Measurements from ENCODE around the gene CD7.
A peak's percentile ranks its signal among the peaks of the same experiment; 100 is the strongest.

The CD7 gene

DNA sequence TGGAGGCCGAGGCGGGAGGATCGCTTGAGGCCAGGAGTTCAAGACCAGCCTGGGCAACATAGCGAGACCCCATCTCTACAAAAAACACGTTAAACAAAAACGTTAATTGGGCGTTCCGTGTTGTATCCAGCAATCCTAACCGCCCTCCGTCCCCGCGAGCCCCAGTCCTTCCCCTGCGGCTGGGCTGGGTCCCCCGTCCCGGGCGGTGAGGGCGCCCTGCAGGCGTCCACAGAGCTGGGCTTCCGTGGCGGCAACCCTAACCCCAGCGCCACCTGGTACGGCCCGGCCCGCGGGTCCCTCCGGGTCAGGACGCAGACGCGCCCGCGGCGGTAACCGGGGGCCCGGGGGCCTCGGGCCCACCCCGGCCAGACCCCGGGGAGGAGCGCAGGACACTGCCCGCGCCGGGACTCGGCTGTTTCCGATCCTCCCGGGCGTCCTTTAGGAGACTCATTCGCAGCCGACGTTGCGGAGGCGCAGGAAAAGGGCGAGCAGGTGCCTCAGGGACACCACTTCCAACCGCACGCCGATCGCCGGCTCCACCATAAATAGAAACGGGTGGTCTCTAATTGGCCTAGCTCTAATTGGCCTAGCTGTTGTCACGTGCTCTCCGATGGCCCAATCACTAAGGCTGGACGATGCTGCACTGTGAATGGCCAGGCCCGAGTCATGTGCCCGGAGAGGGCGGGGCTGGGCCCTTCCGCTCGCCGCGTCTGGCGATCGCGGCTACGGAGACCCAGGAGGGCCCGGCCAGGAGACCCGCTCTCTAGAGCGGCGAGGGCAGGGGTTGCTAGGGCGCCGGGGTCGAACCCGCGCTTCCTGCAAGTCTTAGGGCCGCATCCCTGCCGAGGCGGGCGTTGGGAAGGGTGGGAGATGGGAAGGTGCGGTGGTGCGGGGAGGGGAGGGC lies 24.9 kb downstream of the CD7 start:
- H3K27ac Mint-ChIP-seq, result peak overlapping the region; percentile 84

DNA sequence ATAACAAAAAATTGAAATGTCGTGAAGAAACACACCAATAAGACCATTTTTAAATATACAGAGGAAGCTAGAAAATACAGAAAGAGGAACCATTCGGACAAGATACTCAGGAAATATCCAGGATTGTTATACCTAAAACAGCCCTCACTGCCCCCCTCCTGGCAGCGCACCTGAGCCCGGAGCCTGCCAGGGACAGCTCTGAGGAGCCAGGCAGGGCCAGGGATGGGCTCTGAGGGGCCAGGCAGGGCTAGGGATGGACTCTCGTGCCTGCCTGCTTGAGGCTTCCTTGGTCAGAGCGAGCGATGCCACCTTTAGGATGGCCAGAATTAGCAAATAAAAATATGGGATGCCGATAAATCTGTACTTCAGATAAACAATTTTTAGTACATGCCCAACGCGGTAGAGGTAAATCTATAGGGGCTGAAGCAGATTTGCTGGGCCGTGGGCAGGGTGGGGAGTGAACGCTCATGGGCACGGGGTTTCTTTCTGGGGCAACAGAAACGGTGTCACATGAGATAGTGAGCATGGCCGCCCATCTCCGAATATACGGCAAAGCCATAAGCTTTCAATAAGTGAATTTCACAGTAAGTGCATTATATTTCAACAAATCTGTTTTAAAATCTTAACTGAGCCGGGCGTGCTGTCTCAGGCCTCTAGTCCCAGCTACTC lies 25.7 kb downstream of the CD7 start:
- Mint-ChIP-seq H3K36me3 (ENCODE audit: low read depth) (no peaks in the 10 kb centered on the region), H3K9me3 (no peaks in the 10 kb centered on the region), H3K4me1 (ENCODE audit: low read depth) (peaks cover 48% of the 10 kb centered on the region), H3K27me3 (no peaks in the 10 kb centered on the region), H3K4me3 (peak overlapping the region; percentile 79), H3K27ac (peak overlapping the region; percentile 88)

More for the DNA sequence above, 24.9 kb downstream of the CD7 start:
- Mint-ChIP-seq H3K4me1 (ENCODE audit: low read depth) (peaks cover 51% of the 10 kb centered on the region), H3K27me3 (no peaks in the 10 kb centered on the region), H3K36me3 (ENCODE audit: low read depth) (no peaks in the 10 kb centered on the region), H3K9me3 (no peaks in the 10 kb centered on the region), H3K4me3 (peak overlapping the region; percentile 81)

DNA sequence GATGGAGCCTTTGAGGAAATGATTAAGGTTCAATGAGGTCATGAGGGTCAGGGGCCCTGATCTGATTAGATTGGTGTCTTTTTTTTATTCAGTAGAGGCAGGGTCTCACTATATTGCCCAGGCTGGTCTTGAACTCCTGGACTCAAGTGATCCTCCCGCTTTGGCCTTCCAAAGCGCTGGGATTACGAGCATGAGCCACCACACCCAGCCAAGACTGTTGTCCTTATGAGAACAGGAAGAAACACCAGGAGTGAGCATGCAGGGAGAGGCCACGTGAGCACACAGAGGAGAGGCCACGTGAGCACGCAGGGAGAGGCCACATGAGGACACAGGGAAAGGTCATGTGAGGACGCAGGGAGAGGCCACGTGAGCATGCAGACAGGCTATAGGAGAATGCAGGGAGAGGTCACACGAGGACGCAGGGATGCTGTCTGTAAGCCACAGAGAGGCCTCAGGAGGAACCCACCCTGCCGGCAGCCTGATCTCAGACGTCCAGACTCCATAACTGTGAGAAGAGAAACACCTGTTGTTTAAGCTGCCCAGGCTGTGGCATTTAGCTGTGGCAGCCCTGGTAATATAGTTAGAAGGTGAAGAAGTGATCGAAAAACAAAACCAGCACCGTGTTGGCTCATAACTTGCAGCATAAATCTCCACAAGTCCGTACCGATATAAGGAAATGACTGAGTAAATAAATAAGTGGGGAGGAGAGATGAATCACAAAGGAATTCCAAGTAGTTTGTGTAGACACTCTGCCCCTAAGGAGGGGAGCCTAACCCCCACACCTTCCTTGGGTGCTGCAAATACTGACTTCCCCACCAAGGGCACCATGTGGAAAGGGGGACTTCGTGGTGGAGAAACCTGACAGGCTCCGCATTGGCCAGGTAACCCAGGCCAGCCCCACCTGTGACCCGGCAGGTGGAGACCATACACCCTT lies 29.3 kb downstream of the CD7 start:
- H3K36me3 Mint-ChIP-seq (ENCODE audit: low read depth), result no peaks in the 10 kb centered on the region
- H3K4me1 Mint-ChIP-seq (ENCODE audit: low read depth), result peaks cover 31% of the 10 kb centered on the region
- H3K9me3 Mint-ChIP-seq, result no peaks in the 10 kb centered on the region
- no peak overlapping the region for H3K4me3 Mint-ChIP-seq
- H3K27ac Mint-ChIP-seq, result no peak overlapping the region
- H3K27me3 Mint-ChIP-seq, result no peaks in the 10 kb centered on the region

DNA sequence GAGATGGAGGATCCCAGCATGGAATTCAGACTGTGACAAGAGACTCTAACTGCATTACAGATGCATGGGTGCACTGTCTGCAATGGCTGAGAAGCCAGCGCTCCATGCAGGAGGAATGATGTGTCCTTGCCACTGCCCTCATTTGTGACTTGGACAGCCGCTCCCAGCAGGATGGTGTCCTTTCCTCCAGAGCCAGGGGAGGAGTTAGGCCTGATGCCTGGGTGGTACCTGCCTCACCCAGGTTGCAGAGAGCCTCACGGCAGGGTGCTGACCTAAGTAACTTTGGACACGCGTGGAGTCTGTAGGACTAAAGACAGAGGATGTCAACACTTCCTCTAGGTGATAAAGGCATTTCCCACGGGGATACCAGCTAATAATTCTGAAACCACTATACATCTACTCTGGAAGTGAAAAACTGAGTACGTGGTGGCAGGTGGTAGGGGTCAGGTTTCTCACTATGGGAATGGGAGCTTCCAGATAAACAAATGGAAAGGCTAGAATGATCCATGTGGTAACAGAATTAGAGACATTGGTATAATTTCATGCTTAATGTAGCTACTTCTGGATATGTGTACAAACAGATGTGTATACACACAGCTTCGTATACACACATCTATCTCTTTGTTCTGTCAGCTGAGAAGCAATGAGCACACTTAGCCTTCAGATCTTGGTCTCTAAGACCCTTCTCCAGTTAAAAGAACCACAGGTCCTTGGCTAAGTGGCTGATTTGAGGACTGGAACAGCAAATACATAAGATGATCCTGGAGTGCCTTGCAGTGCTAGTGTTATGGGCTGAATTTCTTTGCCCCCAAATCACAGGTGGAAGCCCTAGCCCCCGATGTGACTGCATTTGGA lies 30.2 kb downstream of the CD7 start:
- H3K27me3 Mint-ChIP-seq, result no peaks in the 10 kb centered on the region
- H3K27ac Mint-ChIP-seq, result no peak overlapping the region
- H3K9me3 Mint-ChIP-seq, result no peaks in the 10 kb centered on the region
- peaks cover 39% of the 10 kb centered on the region for H3K4me1 Mint-ChIP-seq (ENCODE audit: low read depth)
- H3K36me3 Mint-ChIP-seq (ENCODE audit: low read depth), result no peaks in the 10 kb centered on the region
- no peak overlapping the region for H3K4me3 Mint-ChIP-seq

DNA sequence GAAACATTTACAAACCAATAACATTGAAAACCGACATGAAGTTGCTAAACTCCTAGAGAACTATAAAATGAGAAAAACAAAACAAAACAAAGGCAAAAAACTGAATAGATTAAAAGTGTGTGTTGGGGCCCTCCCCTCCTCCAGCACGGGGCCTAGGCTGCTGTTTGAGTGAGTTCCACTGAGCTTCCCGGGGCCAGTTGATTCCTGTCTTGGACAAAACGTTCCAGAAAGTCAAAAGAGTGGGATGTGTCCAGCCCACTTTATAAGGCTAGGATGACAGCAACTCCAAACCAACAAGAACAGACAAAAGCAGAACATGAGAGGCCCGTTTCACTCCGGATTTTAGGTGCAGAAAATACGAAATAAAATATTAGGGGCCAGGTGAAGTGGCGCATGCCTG lies 32.3 kb downstream of the CD7 start:
- H3K9me3 Mint-ChIP-seq, result no peaks in the 10 kb centered on the region

DNA sequence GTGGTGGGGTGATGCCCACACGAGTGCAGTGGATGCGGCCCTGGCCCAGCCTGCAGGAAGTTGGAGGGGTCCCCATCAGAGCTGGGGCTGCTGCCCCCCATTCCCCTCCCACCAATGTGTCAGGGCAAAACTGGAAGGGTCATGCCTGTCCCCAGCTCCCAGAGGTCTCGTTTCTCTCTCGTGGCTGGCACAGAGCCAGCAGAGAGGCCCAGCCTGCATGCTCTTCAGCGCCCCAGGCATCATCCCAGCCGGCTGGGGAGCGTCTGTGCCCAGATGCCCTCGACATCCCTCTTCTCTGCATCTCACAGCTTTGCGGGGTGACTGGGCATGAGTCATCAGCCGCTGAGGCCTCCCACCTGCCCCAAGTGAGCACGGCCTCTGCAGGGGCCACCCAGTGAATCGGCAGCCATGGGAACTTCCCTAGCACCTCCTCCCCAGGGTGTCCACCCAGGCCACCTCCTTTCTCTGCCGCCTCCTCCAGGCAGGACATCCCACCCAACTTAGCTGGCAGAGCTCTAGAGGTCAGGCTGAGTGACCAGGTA lies 34.1 kb downstream of the CD7 start:
- Mint-ChIP-seq H3K36me3 (ENCODE audit: low read depth) (no peaks in the 10 kb centered on the region), H3K4me1 (ENCODE audit: low read depth) (peaks cover 33% of the 10 kb centered on the region), H3K9me3 (no peaks in the 10 kb centered on the region), H3K27me3 (no peaks in the 10 kb centered on the region), H3K27ac (peak overlapping the region; percentile 49), H3K4me3 (peak overlapping the region; percentile 39)

More for the DNA sequence above, 32.3 kb downstream of the CD7 start:
- Mint-ChIP-seq H3K4me3 (no peak overlapping the region), H3K27ac (no peak overlapping the region), H3K36me3 (ENCODE audit: low read depth) (no peaks in the 10 kb centered on the region), H3K4me1 (ENCODE audit: low read depth) (peaks cover 42% of the 10 kb centered on the region), H3K27me3 (no peaks in the 10 kb centered on the region)

DNA sequence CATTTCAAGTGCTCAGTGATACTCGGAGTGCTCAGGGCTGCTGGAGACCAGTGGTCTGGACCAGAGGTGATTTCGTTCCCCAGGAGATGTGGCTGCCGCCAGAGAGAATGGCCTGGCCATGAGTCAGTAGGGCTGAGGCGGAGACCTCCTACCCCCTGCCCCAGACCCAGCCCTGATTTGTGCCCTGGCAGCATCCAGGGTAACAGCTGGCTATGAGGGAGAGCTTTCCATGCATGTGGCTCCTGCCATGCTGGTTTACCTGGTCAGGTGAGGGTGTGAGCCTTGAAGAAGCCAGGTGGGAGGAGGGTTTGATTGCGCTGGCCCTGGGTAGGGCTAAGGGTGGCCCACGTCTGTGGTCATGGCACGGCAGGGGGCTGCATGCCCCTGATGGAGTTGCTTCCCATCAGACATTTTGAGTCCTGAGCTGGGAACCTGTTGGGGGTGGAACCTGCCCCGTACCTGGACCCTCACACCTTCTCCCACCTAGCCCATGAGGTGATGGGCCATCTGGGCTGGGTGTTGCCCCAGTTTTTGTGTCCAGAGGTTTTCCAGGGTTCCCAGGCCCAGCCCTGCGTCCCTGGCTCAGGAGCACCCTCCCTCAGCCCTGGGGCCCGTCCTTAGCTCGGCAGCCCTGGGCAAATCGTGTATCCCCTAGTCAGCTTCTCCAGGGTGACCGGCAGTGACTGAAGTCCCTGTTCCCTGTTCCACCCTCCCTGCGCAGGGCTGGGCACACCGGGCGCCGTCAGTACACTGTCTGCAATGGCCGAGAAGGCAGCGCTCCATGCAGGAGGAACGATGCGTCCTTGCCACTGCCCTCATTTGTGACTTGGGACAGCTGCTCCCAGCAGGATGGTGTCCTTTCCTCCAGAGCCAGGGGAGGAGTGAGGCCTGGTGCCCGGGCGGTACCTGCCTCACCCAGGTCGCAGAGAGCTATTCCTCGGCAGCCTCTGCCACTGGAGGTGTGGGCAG lies 34.9 kb downstream of the CD7 start:
- no peaks in the 10 kb centered on the region for H3K36me3 Mint-ChIP-seq (ENCODE audit: low read depth)
- peaks cover 33% of the 10 kb centered on the region for H3K4me1 Mint-ChIP-seq (ENCODE audit: low read depth)
- H3K27me3 Mint-ChIP-seq, result no peaks in the 10 kb centered on the region
- no peaks in the 10 kb centered on the region for H3K9me3 Mint-ChIP-seq
- no peak overlapping the region for H3K27ac Mint-ChIP-seq
- no peak overlapping the region for H3K4me3 Mint-ChIP-seq

DNA sequence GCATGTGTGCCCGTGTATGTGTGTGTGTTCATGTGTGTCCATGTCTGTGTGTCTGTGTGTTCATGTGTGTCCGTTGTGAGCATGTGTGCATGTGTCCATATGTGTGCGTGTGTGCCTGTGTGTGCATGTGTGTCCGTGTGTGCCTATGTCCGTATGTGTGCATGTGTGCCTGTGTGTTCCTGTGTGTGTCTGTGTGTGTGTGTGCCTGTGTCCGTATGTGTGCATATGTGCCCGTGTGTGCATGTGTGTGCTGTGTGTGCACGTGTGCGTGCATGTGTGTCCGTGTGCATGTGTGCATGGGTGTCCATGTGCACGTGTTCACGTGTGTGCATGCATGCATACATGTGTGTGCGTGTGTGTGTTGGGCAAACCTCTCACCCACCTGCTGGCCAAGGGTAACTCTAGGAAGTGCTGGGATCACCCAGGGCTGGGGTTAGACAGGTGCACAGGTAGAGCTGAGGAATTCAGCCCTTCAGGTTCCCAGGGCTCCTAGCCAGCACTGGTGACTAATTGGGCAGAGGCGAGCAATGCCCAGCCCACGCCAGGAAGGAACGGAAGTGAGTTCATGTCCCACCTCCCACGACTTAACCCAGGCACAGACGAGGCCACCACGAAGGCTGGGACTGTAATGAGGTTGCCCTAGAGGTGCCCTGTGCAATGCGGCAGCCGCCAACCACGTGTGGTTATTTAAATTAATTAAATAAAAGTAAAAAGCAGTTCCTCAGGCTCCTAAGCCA lies 35.7 kb downstream of the CD7 start:
- Mint-ChIP-seq H3K36me3 (ENCODE audit: low read depth) (no peaks in the 10 kb centered on the region), H3K4me1 (ENCODE audit: low read depth) (peaks cover 28% of the 10 kb centered on the region), H3K27ac (no peak overlapping the region), H3K27me3 (no peaks in the 10 kb centered on the region), H3K9me3 (no peaks in the 10 kb centered on the region), H3K4me3 (no peak overlapping the region)

DNA sequence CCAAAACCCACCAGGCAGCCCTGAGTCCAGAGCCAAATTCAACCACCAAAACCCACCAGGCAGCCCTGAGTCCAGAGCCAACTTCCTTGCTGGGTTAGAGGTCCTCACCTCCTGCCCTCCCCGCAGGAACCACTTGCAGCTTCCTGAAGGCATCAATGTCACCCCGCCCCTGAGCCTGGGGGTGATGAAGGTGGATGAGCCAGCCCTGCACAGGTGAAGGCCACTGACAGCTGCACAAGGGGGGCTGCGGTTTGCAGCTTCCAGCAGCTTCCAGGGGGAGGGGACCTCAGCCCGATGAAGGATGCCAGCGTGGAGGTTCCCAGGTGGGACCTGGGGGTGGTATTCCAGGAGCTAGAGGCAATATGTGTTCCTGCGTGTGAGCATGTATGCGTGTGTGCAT lies 36.3 kb downstream of the CD7 start:
- peaks cover 28% of the 10 kb centered on the region for H3K4me1 Mint-ChIP-seq (ENCODE audit: low read depth)
- no peaks in the 10 kb centered on the region for H3K9me3 Mint-ChIP-seq
- H3K36me3 Mint-ChIP-seq (ENCODE audit: low read depth), result no peaks in the 10 kb centered on the region
- no peak overlapping the region for H3K4me3 Mint-ChIP-seq
- H3K27me3 Mint-ChIP-seq, result no peaks in the 10 kb centered on the region
- no peak overlapping the region for H3K27ac Mint-ChIP-seq

DNA sequence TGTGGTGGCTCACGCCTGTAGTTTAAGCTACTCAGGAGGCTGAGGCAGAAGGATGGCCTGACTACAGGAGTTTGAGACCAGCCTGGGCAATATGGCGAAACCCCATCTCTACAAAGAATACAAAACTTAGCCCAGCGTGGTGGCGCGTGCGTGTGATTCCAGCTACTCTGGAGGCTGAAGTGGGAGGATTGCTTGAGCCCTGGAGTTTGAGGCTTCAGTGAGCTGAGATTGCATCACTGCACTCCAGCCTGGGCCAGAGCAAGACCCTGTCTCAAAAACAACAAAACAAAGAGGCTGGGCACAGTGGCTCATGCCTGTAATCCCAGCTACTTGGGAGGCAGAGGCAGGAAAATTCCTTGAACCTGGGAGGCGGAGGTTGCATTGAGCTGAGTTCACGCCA lies 36.9 kb downstream of the CD7 start:
- H3K27ac Mint-ChIP-seq, result no peak overlapping the region
- no peak overlapping the region for H3K4me3 Mint-ChIP-seq
- H3K4me1 Mint-ChIP-seq (ENCODE audit: low read depth), result peaks cover 28% of the 10 kb centered on the region
- no peaks in the 10 kb centered on the region for H3K36me3 Mint-ChIP-seq (ENCODE audit: low read depth)
- no peaks in the 10 kb centered on the region for H3K27me3 Mint-ChIP-seq
- no peaks in the 10 kb centered on the region for H3K9me3 Mint-ChIP-seq

DNA sequence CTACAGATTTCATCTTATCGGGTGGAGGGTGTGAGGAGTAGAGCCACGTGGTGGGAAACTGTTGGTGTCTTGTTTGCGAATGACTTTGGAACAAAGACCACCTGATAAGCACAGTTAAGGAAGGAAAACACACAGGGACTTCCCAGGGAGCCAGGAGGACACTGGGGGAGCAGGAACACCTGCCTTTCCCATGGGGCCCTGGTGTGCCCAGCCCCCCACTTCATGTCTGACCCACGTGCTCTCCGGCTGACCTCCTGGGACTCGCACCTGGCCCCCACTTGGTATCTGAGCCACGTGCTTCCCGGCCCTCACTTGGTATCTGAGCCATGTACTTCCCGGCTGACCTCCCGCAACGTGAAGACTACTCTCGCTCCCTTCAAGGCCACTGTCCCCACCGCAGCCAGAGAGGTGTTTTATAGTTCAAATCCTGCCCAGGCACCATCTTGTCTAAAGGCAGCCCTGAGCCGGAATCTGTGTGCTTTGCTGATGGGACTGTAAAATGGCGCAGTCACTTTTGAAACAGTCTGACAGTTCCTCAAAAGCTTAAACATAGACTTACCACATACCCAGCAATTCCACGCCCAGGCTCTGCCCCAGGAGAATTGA lies 38.5 kb downstream of the CD7 start:
- Mint-ChIP-seq H3K4me1 (ENCODE audit: low read depth) (peaks cover 29% of the 10 kb centered on the region), H3K9me3 (no peaks in the 10 kb centered on the region), H3K4me3 (no peak overlapping the region), H3K27ac (no peak overlapping the region), H3K27me3 (no peaks in the 10 kb centered on the region), H3K36me3 (ENCODE audit: low read depth) (no peaks in the 10 kb centered on the region)

DNA sequence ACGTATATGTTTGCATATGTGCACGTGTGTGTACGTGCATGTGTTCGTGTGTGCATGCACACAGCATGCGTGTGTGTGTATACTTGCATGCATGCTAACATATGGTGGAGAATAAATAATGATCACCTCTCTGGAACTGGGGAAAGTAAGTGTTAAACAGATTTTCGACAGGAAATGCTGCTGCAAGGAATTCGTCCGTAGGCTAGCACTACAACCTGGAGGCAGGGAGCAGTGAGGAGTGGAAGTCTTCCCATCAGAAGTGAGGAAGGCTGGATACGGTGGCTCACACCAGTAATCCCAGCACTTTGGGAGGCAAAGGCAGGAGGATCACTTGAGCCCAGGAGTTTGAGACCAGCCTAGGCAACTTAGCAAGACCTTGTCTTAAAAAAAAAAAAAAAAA lies 39.1 kb downstream of the CD7 start:
- Mint-ChIP-seq H3K9me3 (no peaks in the 10 kb centered on the region), H3K27me3 (no peaks in the 10 kb centered on the region), H3K27ac (no peak overlapping the region), H3K4me1 (ENCODE audit: low read depth) (peaks cover 25% of the 10 kb centered on the region), H3K4me3 (no peak overlapping the region), H3K36me3 (ENCODE audit: low read depth) (no peaks in the 10 kb centered on the region)

Data from stimulated activated naive CD8-positive, alpha-beta T cell treated with anti-CD3 and anti-CD28 coated beads, Interleukin-15, Interleukin-2, amounts not matched to agents 100 ng/mL and 50 ng/mL, for 24 hours (primary cell).